GM18517 (cell line): ENCODE measurements around the gene LSMEM2.
"Not testable (repeated sequence)": the region's sequence is repeated elsewhere in the genome, so short reads cannot be mapped to it uniquely, and the experiment has no call there.

ENCODE experiments used
- ATAC-seq: cut with Tn5 transposase; IDR thresholded peaks from one replicate; pipeline ENCODE4 v1.9.1; 2021; ENCODE audit warnings: mild to moderate bottlenecking, moderate library complexity; ENCODE audit not compliant: unreplicated experiment

The LSMEM2 gene

DNA sequence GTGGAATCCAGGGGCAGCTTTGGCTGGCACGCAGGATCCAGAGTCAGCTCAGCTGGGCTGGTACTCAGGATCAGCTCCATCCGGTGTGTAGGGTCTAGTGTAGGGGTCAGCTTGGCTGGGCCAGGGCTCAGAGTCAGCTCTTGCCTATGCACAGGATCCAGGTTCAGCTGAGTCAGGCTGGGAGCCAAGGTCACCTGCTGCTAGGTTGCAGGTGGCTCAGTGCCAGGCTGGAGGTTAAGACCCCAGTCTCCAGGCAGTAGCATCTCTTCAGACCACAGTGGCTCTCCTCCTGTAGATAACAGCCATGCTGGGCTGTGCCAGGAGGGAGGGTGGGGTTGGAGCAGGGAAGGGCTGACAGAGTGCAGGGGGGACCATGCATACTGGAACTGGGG is 18.5 kb downstream of the LSMEM2 start:
- no peak for ATAC-seq

DNA sequence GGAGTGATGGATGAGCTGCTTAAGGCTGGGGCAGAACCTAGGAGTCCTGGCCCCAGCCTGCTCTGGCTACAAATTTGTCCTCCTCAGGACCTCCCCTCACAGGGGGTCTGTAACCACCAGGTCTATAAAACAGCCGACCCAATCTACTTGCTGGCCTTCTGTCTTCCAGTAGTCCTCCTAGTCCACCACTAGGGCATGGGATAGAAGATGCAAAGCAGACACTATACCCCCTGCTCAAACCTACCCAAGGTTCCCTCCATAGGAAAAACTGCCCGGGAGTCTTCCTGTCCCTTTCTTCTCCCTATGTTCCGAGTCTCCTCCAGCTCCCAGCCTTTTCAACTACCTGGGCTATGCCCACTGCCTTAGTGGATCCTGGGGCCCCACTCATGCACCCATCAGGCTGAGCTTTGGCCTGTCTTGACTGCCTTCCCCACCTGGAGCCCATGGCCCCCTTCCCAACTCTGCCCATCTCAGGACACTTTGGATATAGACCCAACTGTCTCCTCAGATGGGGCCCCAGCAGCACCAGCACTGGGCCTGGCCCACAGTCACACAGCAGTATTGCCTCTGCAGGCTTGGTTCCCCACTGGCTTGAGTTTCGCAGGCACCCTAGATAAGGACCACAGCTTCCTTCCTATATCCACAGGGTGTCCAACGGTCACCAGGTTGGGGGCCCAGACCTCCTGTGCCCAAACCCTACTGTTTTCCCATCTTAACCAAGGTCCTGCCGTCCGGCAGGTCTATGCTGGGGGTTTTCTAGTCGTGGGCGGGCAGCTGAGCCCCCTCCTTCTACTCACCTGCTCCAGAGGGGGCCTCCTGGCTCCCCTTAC is 19.2 kb downstream of the LSMEM2 start:
- ATAC-seq = no peak

DNA sequence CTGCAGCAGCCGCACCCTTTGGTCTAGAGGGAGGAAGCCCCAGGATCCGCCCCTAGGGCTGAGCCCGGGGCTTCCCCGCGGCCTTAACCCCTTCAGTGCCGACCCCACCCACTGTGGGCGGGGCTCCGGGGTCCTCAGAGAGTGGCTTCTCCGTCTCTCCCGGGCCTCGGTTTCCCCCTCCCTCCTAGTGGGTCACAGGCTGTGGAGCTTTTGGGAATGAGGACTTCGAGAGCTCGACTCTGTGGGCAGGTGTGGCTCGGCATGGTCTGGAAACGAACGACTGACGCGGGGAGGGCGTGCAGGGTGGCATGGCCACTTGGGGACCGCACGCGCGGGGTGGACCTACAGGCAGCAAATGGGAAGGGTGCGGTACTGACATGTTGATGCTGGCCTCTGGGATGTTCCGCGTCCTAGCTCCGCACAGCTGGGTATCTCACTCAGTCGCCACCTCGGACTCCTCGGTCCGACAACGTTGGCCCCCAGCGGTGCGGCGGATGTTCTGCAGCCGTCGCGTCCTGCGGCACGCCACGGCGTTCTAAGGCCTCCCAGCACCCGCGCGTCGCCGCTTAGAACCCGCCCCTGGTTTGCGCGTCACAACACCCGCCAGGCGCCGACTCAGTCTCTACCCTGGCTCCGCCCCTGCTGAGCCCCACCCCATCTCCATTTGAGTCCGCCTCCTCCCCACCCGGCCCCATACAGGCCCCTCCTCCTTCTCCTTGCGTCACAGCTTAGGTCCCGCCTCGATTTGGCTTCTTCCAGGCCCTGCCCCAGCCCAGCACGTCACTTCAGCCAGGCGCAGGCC is 20.1 kb downstream of the LSMEM2 start, which contains the start of the genes HYAL3 and NAA80:
Gene HYAL3, minus strand, starts transcription at position 570 of the 802 bp plus-strand sequence. CDS start 3,803 bp downstream, outside the sequence.
Gene NAA80, minus strand, starts transcription at position 570 of the 802 bp plus-strand sequence. CDS start 1,942 bp downstream, outside the sequence.
- peak; percentile 79 for ATAC-seq

DNA sequence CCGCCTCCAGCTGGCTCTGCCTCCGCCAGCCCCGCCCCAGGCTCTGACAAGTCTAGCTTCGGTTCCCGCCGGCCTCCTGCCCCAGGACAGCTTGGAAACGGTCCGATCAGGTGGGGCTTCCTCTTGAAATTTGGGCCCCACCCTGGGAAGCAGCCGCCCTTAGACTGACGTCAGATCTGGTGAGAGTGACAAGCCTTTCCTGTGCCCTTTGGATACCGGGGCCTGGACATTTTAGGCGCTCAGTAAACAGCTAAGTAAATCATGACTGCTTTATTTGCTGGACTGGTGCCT is 20.7 kb downstream of the LSMEM2 start:
- no peak for ATAC-seq

DNA sequence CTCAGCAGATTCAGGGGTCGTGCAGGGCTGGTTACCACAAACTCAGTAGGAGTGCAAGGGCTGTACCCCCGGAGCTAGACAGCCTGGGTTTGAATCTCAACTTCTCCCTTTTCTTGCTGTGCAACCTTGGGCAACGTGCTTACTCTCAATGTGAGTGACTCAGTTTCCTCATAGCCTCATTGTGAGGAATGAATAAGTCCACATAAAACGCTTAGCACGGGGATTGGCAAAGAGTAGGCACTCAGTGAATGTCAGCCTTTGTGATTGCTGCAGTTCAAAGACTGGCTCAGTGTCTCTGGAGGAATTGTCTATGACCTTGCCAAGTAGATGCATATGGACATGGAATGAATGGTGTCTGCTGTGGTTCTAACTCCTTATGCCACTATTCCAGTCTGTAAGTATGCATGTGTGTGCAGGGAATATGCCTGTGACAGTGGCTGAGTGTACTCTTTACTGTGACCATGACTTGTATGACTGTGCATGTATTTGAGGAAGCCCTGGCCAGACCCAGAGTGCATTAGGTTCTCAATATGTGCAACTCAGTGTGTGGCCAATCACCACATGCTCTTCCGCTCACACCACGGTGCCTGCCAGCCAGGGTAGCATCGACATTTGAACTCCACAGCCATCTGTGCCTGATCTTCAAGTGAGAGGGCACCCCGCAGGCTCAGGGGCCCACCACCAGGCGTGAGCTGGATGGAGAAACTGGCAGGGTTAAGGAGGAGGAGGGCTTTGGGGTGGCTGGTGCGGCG is 21.2 kb downstream of the LSMEM2 start:
- no peak for ATAC-seq

DNA sequence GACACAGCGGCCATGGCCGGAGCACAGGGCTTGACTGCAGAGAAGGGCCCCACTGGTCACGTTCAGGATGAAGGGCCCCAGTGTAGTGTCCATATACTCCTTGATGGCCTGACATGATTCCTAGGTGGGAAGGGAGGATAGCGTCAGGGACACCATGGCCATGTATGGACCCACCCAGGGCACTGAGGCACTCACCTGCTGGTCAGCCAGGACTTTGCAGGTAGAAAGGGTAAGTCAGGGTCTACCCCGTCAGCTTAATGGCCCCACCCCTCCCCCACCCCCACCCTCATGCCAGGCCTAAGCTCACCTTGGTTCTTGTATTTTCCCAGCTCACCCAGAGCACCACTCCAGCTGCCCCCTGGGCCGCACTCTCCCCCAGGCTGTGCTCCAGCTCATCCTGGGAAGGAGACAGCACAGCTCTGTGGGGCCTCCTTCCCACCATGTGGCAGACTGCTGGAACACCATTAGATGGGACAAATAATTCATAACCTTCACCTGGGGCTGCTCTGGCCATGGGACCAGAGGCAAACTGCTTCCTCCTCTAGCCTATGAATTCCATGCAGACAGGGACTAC is 21.9 kb downstream of the LSMEM2 start:
- ATAC-seq = no peak

DNA sequence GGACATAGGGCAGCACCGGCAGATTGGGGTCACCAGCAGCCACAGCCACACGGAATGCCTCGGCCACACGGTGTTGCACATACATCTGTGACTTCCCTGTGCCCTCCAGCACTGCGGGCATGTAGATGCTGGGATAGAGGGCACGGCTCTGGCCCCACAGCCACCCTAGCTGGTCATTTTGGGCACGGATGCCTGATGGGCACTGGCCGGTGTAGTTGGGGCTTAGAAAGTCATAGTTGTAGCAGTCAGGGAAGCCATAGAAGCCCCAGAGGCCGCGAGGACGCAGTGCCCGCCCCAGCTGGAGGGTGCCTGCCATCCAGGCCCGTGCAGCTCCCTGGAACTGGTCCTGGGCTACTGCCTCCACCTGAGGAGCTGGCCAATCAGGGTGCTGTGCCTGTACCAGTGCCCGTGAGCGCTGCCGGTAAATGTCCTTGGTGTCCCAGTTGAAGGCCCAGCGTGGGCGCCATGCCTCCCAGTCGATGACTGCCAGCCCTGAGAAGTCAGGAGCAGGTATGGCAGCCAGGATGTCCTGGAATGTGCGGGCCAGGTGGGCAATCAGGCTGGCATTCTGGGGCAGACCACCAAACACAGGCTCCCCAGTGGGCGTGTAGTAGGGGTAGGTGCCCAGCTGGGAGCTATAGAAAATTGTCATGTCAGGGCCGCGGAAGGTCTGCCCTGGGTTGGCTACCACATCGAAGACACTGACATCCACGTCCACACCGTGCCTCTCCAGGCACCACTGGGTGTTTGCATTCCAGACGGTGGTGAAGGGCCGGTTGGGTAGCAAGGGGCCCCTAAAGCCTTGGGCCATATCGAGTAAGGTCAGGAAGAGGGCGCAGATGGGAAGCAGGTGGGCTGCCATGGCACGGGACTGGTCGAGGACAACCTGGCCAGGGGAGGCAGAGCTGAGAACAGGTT is 23.5 kb downstream of the LSMEM2 start:
- ATAC-seq = no peak

DNA sequence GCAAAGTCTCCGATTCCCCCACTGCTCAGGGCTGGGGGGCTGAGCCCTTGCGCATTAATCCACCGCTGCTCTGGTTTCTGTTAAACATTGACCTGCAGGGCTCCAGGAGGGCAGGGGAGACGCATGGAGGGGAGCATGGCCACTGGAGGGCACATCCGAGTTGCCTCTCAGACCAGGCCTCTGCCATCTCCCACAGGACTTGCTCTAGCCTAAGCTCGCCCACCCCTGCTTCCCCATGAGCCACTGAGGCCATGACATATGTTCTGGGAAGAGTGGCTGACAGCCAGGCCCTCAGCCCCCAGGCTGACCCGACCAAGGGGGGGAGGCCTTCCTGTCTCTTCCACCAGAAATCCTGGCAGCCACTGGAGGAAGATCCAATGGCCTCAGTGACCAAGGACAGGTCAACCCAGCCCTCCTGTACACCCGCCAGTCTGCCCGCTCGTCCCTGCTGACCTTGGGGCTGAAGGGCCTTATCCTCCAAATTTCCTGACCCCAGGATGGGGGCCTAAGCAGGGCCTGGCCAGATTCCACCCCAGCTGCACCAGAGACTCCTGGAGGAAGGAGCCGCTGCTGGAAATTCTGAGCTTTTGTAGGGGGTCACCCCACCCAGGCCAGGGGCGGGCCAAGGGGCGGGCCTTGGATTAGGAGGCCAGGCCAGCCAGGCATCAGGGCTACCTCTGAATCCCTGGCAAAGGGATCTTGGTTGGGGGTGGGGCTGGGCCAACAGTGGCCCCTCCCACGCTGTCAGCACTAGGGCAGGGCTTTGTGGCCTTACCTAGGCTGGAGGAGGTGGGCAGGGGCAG is 24.3 kb downstream of the LSMEM2 start, which contains the start of gene HYAL1:
Gene HYAL1, minus strand, starts transcription at position 562 of the 803 bp plus-strand sequence. CDS start 618 bp downstream, outside the sequence.
- no peak for ATAC-seq

DNA sequence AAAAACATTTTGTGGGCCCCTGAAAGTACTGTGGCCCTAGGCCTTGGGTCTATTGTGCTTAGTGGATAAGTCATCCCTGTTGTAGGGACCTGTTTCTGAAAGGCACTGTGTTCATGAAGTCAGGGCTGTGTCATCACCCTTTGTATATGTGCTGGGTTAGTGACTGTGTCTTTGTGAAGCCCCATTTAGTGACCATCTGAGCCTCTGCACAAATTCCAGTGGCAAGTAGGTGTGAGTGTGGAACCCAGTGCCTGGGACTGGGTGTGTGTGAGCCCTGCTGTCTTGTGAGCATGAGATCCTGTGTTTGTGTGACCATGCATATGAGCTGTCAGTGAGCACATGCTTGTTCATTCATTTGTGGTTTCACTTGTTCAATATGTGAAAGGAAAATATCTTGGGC is 25.7 kb downstream of the LSMEM2 start:
- ATAC-seq = no peak

DNA sequence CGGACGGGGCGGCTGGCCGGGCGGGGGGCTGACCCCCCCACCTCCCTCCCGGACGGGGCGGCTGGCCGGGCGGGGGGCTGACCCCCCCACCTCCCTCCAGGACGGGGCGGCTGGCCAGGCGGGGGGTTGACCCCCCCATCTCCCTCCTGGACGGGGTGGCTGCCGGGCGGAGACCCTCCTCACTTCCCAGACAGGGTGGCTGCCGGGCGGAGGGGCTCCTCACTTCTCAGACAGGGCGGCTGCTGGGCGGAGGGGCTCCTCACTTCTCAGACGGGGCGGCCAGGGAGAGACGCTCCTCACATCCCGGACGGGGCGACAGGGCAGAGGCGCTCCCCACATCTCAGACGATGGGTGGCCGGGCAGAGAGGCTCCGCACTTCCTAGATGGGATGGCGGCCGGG is 33.2 kb downstream of the LSMEM2 start:
- not testable (repeated sequence) for ATAC-seq

DNA sequence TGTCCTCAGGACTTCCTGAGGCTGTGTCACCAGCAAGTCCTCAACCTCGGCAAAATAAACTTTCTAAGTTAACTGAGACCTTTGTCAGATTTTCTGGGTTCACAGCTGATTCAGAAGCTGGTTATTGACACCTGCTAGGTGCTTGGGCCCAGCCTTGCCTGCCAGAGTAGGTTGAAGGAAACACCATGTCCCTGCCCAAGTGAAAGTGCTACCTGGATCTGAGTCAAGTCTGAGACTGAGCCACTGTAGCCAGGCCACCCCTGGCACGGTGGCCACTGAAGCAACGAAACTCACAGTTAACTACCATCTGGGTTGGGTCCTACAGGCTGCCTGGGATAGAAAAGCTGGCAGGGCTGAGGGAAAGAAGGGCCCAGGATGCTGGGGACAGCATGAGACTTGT is 35.5 kb downstream of the LSMEM2 start:
- ATAC-seq = no peak

DNA sequence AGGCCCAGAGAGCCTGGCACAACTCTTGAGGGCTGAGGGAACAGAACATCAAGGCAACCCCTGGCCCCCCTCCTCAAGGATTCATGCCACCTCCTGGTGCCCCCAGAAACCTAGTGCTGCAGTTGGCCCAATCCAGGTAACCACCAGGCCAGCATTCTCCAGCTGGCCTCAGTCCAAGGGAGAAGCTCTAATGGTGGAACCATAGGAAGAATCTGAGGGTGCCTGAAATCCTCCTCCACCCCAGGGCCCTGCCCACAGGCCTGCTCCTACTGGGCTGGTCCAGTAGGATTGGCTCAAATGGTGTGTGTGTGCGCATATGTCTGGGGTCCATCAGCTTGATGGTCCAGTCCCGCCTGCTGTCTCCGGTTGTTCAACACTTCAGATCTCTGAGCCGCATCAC is 35.9 kb downstream of the LSMEM2 start:
- no peak for ATAC-seq

DNA sequence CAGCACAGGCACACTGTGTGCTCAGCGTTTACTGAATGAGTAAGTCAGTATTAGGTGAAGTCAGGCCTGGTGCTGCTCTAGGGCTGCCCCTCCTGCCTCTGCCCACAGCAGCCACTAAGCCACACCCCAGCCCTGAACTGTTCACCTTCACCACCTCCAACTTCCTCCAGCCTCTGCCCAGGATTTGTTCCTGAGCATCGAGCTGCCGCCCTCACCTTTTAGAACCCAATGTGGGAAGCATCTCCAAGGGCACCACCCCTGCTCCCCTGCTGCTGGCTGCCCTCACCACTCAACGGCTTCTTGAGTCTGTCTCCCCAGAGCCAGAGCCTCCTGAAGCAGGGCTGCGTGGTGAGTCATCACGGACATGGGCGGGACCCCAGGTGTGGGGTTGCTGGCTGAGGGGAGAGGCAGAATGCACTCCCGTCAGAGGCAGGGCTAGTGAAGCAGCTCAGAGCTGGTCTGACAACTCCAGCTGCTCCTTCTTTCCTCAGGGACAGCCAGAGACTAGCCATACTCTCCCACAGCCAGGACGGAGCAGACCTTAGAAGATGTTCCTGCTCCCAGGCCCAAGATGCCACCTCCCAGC is 37.9 kb downstream of the LSMEM2 start:
- ATAC-seq = no peak

DNA sequence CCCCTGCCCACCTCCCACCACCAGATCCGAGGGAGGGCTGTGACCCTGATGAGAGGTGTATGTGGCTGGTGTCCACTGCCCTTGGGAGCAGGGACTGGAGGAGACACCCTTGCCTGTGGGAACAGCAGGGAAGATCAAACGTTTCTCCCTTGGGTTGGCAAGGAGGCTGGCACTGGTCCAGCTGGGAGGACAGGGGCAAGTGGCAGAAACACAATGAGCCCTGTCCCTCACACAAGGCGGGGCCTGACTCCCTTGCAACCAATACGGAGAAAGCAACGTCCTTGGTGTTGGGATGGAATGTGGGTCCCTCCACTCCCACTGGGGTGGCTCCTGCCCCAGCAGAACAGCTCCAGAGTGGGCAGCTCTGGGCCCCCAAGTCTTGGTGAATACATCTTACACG is 38.4 kb downstream of the LSMEM2 start:
- no peak for ATAC-seq

DNA sequence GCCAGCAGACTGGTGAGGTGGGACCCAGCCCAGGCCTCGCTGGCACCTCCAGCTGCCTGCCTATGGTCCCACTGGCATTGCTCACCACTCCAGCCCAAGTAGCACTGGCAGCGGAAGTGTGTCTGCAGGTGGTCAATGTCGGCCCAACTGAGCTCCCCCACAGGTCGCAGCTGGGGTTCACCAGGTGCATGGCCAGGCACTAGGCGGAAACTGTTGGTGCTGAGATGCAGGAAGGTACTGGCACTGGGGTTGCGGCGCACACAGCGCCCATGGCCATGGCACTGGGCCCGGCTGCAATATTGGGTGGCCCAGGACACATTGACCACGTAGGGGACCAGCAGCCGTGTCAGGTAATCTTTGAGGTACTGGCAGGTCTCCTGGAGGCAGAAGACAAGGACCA is 39.3 kb downstream of the LSMEM2 start:
- ATAC-seq = no peak

DNA sequence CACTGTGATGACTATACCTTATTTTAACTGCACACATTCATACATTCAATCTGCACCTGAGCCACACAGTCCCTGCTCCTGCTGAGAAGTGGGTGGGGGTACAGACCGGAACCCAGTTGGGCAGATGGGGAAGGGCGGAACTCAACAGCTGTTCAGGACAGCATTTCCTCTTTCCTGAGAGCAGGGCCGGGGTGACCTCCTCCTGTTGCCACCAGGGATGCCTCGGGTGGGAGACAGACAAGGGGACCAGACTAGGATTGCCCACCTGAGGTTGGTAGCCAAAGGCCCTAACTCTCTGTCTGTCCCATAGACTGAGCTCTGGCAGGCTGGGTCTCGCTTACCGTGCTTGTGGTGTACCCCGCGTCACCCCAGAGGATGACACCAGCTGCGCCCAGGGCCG is 39.7 kb downstream of the LSMEM2 start:
- no peak for ATAC-seq

DNA sequence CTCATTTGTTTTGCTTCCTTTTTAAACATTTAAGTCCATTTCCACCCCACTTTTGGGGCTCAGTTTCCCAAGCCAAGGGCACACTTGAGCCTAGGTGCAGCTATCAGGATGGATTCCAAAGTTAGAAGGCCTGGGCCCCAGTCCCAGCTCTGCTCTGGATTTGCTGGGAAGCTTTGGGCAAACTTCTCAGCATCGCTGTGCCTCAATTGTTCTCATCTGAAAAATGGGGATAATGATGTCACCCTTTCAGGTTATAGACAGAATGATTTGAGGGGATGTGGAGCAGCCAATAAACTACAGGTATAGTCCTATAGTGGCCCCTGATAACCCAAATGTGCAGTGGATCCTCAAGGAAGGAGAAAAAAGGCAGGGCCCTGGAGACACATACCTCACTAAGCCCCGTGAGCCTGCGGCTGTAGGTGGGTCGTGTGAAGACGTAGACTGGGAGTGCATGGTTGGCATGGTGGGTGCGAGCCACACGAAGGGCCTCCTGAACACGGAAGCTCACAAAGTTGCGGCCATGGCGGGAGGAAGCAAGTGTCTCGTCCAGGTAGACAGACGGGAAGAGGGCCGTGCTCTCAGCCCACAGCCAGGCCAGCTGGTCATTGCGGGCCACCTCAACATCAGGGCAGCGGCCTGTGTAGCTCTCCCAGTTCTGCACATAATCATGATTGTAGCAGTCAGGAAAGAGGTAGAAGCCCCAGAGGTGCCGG is 40.5 kb downstream of the LSMEM2 start:
- ATAC-seq = no peak
